GM23248 (cell line): ENCODE measurements around the gene COQ8B. TPM values are rescaled to one million over a fixed set of nuclear protein-coding genes. Genes with fewer than 3 reads are reported as not detected.

ENCODE experiments used
- DNase-seq: peaks from one replicate; pipeline ENCODE4 v3.0.0-alpha.2; 2015
- H2AFZ ChIP-seq: fragments of 200-600 bp; sonication (generic); 2 replicates; pipeline ENCODE4 v1.6.1; 2016; ENCODE audit warnings: antibody characterized with exemption
- H3F3A ChIP-seq: fragments of 200-600 bp; sonication (generic); 2 replicates; pipeline ENCODE4 v1.6.1; 2016; ENCODE audit warnings: mild to moderate bottlenecking, antibody characterized with exemption, mixed run types; ENCODE audit not compliant: insufficient read depth
- H3K27ac ChIP-seq: fragments of 200-600 bp; sonication (generic); 2 replicates; pipeline ENCODE4 v1.5.1; 2016; ENCODE audit warnings: mild to moderate bottlenecking
- H3K27me3 ChIP-seq: fragments of 200-600 bp; sonication (generic); replicated peaks from 2 replicates; pipeline ENCODE4 v1.6.1; 2016; ENCODE audit warnings: mild to moderate bottlenecking; ENCODE audit not compliant: insufficient read depth
- H3K36me3 ChIP-seq: fragments of 200-600 bp; sonication (generic); 2 replicates; pipeline ENCODE4 v1.6.1; 2016; ENCODE audit warnings: low read depth, mild to moderate bottlenecking
- H3K4me1 ChIP-seq: fragments of 200-600 bp; sonication (generic); 2 replicates; pipeline ENCODE4 v1.6.1; 2016; ENCODE audit warnings: mild to moderate bottlenecking; ENCODE audit not compliant: insufficient read depth
- H3K4me2 ChIP-seq: fragments of 200-600 bp; sonication (generic); one replicate; pipeline ENCODE4 v1.6.1; 2016; ENCODE audit warnings: mild to moderate bottlenecking; ENCODE audit not compliant: unreplicated experiment
- H3K4me3 ChIP-seq: fragments of 200-600 bp; sonication (generic); 2 replicates; pipeline ENCODE4 v1.5.1; 2016; ENCODE audit warnings: mild to moderate bottlenecking
- H3K79me2 ChIP-seq: fragments of 200-600 bp; sonication (generic); 2 replicates; pipeline ENCODE4 v1.6.1; 2016; ENCODE audit warnings: mild to moderate bottlenecking; ENCODE audit not compliant: insufficient read depth
- H3K9ac ChIP-seq: fragments of 200-600 bp; sonication (generic); 2 replicates; pipeline ENCODE4 v1.6.1; 2016; ENCODE audit warnings: mild to moderate bottlenecking
- H3K9me2 ChIP-seq: fragments of 200-600 bp; sonication (generic); 2 replicates; pipeline ENCODE4 v1.6.1; 2016; ENCODE audit warnings: mixed run types, mild to moderate bottlenecking, moderate library complexity; ENCODE audit not compliant: insufficient read depth
- H3K9me3 ChIP-seq: fragments of 200-600 bp; sonication (generic); one replicate; pipeline ENCODE4 v1.6.1; 2017; ENCODE audit warnings: low read depth
- H4K20me1 ChIP-seq: fragments of 200-600 bp; sonication (generic); 2 replicates; pipeline ENCODE4 v1.6.0; 2016; ENCODE audit not compliant: insufficient read depth
- EZH2 ChIP-seq: fragments of 200-600 bp; sonication (generic); IDR thresholded peaks from 2 replicates; pipeline ENCODE4 v1.6.1; 2018; ENCODE audit warnings: antibody characterized with exemption, mild to moderate bottlenecking; ENCODE audit not compliant: insufficient read depth, poor library complexity, severe bottlenecking
- EZH2phosphoT487 ChIP-seq: fragments of 200-600 bp; sonication (generic); IDR thresholded peaks from 2 replicates; pipeline ENCODE4 v1.6.1; 2018; ENCODE audit warnings: antibody characterized with exemption, moderate library complexity, mild to moderate bottlenecking, low read depth; ENCODE audit not compliant: insufficient read depth
- WGBS, 2 experiments: methylation state at CpG; one replicate each; pipeline ENCODE4 v1.1.6; 2015 to 2017; ENCODE audit warnings: low lambda C conversion rate in 2 of 2, low coverage in 1 of 2; ENCODE audit errors: missing lambda C conversion rate in 2 of 2; 5-methylcytosine and 5-hydroxymethylcytosine counted together
- in situ Hi-C: fragments of 300-500 bp; cut with MboI; formaldehyde crosslinking; loops from 2 replicates; pipeline ENCODE4 v1.15.0; 2020
- polyA plus RNA-seq: library from polyadenylated mRNA; unstranded; fragments of >200 nt; fragmentation: Nextera tagmentation; extraction: Ambion mirVana; gene quantifications from 2 replicates; pipeline ENCODE4 v1.2.1, GENCODE V29; 2016
- total RNA-seq: library from RNA; depleted of rRNA; stranded (reverse); fragments of >200 nt; shearing (Covaris generic); gene quantifications from 2 replicates; pipeline ENCODE4 v1.2.3, GENCODE V29; 2014

The COQ8B gene
- total and polyA plus RNA-seq, 2 experiments from 2014 or later = 15.2 to 28.6 TPM

GRCh38 chr19:40755791-40756190, 39.1 kb upstream of the COQ8B start:
- Histone ChIP-seq H3K4me1 (peaks cover 21% of the 10 kb centered on the region), H3K27ac (no peak overlapping the region), H3F3A (peaks cover 22% of the 10 kb centered on the region; the same call in 1 of the 2 replicates), H4K20me1 (no peaks in the 10 kb centered on the region), H3K9me2 (no peaks in the 10 kb centered on the region), H3K4me3 (no peak overlapping the region), H3K9ac (no peak overlapping the region), H3K36me3 (peaks cover 24% of the 10 kb centered on the region), H3K4me2 (no peak overlapping the region), H3K9me3 (no peaks in the 10 kb centered on the region), H3K79me2 (peaks cover 92% of the 10 kb centered on the region), H3K27me3 (no peaks in the 10 kb centered on the region), H2AFZ (no peak overlapping the region)
- no peak for TF ChIP-seq EZH2
- WGBS, 2 experiments = 91 to 97% methylated on average over 8 of the region's 8 CpGs
- no peak for DNase-seq
- in situ Hi-C loops = no loop called here

DNA sequence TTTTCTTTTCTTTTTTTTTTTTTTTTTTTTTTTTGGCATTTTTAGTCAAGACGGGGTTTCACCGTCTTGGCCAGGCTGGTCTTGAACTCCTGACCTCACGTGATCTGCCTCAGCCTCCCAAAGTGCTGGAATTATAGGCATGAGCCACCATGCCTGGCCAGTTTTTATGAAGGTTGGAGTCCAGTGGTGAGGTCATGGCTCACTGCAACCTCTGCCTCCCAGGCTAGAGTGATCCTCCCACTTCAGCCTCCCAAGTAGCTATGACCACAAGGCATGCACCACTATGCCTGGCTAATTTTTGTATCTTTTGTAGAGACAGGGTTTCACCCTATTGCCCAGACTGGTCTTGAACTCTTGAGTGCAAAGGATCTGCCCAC, 38.5 kb upstream of the COQ8B start:
- 87 to 90% methylated on average over 3 of the region's 3 CpGs for WGBS, 2 experiments
- Histone ChIP-seq H3K4me2 (no peak overlapping the region), H3K27me3 (no peaks in the 10 kb centered on the region), H3K27ac (peak overlapping the region; percentile 56), H3K4me1 (peaks cover 21% of the 10 kb centered on the region), H3K9me3 (no peaks in the 10 kb centered on the region), H4K20me1 (no peaks in the 10 kb centered on the region), H2AFZ (no peak overlapping the region), H3F3A (peaks cover 22% of the 10 kb centered on the region; the same call in 1 of the 2 replicates), H3K9ac (0 out of 2 replicates have a peak overlapping the region, but pooled peaks have one; percentile 48), H3K79me2 (peaks cover 87% of the 10 kb centered on the region), H3K4me3 (no peak overlapping the region), H3K36me3 (peaks cover 21% of the 10 kb centered on the region), H3K9me2 (no peaks in the 10 kb centered on the region)
- in situ Hi-C loops = no loop called here
- TF ChIP-seq EZH2phosphoT487 (no peak), EZH2 (no peak)
- DNase-seq = no peak

- Histone ChIP-seq H2AFZ (no peak overlapping the region), H3F3A (peaks cover 22% of the 10 kb centered on the region; the same call in 1 of the 2 replicates), H3K9ac (peak overlapping the region; percentile 48), H3K27ac (peak overlapping the region; percentile 56), H3K9me2 (no peaks in the 10 kb centered on the region), H3K27me3 (no peaks in the 10 kb centered on the region), H3K9me3 (no peaks in the 10 kb centered on the region), H3K4me2 (peak overlapping the region; percentile 45), H3K4me1 (peaks cover 24% of the 10 kb centered on the region), H3K4me3 (peak overlapping the region; percentile 30; the same call in 1 of the 2 replicates), H3K36me3 (peaks cover 16% of the 10 kb centered on the region), H3K79me2 (peaks cover 86% of the 10 kb centered on the region), H4K20me1 (no peaks in the 10 kb centered on the region)
- peak; percentile 51 for DNase-seq
- TF ChIP-seq EZH2phosphoT487 = no peak
- no peak for TF ChIP-seq EZH2
- 75 to 78% methylated on average over 9 of the region's 9 CpGs for WGBS, 2 experiments
- in situ Hi-C loops = no loop called here
Observed at GRCh38 chr19:40754611-40755247, 38.0 kb upstream of the COQ8B start.

GRCh38 chr19:40752257-40752781, 35.6 kb upstream of the COQ8B start:
- H3K27ac ChIP-seq = peak overlapping the region; percentile 98
- 44 to 46% methylated on average over 11 to 12 of the region's 12 CpGs for WGBS, 2 experiments

More at GRCh38 chr19:40752257-40752781, 35.6 kb upstream of the COQ8B start:
- Histone ChIP-seq H3K4me1 (peaks cover 29% of the 10 kb centered on the region), H3K27me3 (no peaks in the 10 kb centered on the region), H3K9me3 (no peaks in the 10 kb centered on the region), H3K4me3 (peak overlapping the region; percentile 75), H3K9me2 (no peaks in the 10 kb centered on the region), H2AFZ (no peak overlapping the region), H3F3A (peaks cover 22% of the 10 kb centered on the region; the same call in 1 of the 2 replicates), H3K4me2 (peak overlapping the region; percentile 100), H3K79me2 (peaks cover 74% of the 10 kb centered on the region), H4K20me1 (no peaks in the 10 kb centered on the region), H3K36me3 (no peaks in the 10 kb centered on the region), H3K9ac (peak overlapping the region; percentile 98)
- TF ChIP-seq EZH2phosphoT487 (no peak), EZH2 (no peak)
- in situ Hi-C loops = no loop called here
- no peak for DNase-seq
